Measurements from ENCODE around the gene ARHGAP23. TPM values are rescaled to one million over a fixed set of nuclear protein-coding genes. Genes with fewer than 3 reads are reported as not detected.

ARHGAP23 gene
- polyA plus RNA-seq, 1 donor (not counting 4 experiments of a cell fraction or from before 2014, with no cell fraction given), result 6.1 TPM

- no peak overlapping the region for H2AFZ ChIP-seq (ENCODE audit: control insufficient read depth, low read length)
- H3K4me1 ChIP-seq (ENCODE audit: control insufficient read depth, extremely low read depth, insufficient read depth, low read length), result peaks cover 10% of the 10 kb centered on the region
- no peaks in the 10 kb centered on the region for H3K79me2 ChIP-seq (ENCODE audit: control insufficient read depth, insufficient read depth, low read length)
- dilution Hi-C loops (cut with MboI; ENCODE audit: extremely low pct_ligation_motif_present, low sequenced_read_pairs), result no loop called here
- FAIRE-seq, result no peak
- no peaks in the 10 kb centered on the region for H3K27me3 ChIP-seq (ENCODE audit: control insufficient read depth, extremely low read depth, insufficient read depth, low read length)
- no peaks in the 10 kb centered on the region for H3K9me3 ChIP-seq (ENCODE audit: control insufficient read depth, low read depth, low read length)
- no peaks in the 10 kb centered on the region for H3K36me3 ChIP-seq (ENCODE audit: control insufficient read depth in 2 of 2, extremely low read depth in 1 of 2, insufficient read depth in 2 of 2, low read length in 2 of 2)
- no peak overlapping the region for H3K27ac ChIP-seq (ENCODE audit: control insufficient read depth, insufficient read depth, low read length)
- no peaks in the 10 kb centered on the region for H3K9me1 ChIP-seq (ENCODE audit: control insufficient read depth, extremely low read depth, insufficient read depth, low read length)
- no peak for DNase-seq (ENCODE audit: low read depth, low spot score)
- no peak overlapping the region for H3K9ac ChIP-seq (ENCODE audit: control insufficient read depth, extremely low read depth, insufficient read depth, low read length)
- no peak overlapping the region for H3K4me3 ChIP-seq (ENCODE audit: control insufficient read depth in 2 of 3, extremely low read depth in 1 of 3, insufficient read depth in 2 of 3, low read depth in 1 of 3, low read length in 3 of 3)
- no peak overlapping the region for H3K4me2 ChIP-seq (ENCODE audit: control insufficient read depth, extremely low read depth, insufficient read depth, low read depth, low read length)
- peaks cover 3% of the 10 kb centered on the region for H4K20me1 ChIP-seq (ENCODE audit: control insufficient read depth, extremely low read depth, insufficient read depth, low read length)
- no peak for TF ChIP-seq EZH2 (IDR thresholded peaks at IDR 0.05; ENCODE audit: low read length)
- TF ChIP-seq, protein P1, sequence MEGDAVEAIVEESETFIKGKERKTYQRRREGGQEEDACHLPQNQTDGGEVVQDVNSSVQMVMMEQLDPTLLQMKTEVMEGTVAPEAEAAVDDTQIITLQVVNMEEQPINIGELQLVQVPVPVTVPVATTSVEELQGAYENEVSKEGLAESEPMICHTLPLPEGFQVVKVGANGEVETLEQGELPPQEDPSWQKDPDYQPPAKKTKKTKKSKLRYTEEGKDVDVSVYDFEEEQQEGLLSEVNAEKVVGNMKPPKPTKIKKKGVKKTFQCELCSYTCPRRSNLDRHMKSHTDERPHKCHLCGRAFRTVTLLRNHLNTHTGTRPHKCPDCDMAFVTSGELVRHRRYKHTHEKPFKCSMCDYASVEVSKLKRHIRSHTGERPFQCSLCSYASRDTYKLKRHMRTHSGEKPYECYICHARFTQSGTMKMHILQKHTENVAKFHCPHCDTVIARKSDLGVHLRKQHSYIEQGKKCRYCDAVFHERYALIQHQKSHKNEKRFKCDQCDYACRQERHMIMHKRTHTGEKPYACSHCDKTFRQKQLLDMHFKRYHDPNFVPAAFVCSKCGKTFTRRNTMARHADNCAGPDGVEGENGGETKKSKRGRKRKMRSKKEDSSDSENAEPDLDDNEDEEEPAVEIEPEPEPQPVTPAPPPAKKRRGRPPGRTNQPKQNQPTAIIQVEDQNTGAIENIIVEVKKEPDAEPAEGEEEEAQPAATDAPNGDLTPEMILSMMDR (optimal IDR thresholded peaks at IDR 0.05 in 1 of 3, IDR thresholded peaks at IDR 0.05 in 1 of 3, conservative IDR thresholded peaks at IDR 0.05 in 1 of 3; ENCODE audit: extremely low read depth in 1 of 3, insufficient read depth in 2 of 3, low read length in 3 of 3), result no peak
Measured at GRCh38 chr17:38442548-38442947, 14.3 kb downstream of the ARHGAP23 start.

DNA sequence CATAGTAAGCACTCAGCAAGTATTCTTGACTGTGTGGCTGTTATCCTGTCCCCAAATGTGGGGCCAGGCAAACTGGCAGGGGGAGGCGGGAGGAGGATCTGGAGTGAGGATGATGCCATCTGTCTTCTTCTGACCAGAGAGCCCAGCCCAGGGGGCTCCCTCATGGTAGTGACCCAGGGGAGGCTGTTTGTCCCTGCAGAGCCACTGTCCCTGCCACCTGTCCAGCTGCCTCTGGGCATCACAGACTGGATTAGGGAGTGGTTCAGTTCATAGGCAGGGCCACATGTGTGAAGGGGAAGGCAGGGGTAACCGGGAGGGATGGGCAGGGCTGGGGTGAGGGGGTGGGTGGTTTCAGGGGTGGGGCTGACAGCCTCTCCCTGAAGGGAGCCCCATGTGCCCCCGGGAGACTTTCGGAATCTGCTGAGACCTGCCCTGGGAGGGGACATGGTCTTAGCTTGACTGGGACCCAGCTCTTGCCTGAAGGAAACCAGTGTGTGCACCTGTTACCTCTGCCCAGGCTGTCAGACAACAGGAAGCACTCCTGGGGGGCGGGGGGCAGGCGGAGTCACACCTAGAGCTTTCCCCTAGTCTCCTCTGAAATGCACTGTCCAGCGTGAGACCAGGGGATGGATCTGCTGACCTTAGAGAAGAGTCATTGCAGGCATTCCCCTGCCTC, 15.2 kb downstream of the ARHGAP23 start:
- no peak overlapping the region for H3K27ac ChIP-seq (ENCODE audit: control insufficient read depth, insufficient read depth, low read length)
- H2AFZ ChIP-seq (ENCODE audit: control insufficient read depth, low read length), result no peak overlapping the region
- H3K36me3 ChIP-seq (ENCODE audit: control insufficient read depth in 2 of 2, extremely low read depth in 1 of 2, insufficient read depth in 2 of 2, low read length in 2 of 2), result no peaks in the 10 kb centered on the region
- H3K9me3 ChIP-seq (ENCODE audit: control insufficient read depth, low read depth, low read length), result no peaks in the 10 kb centered on the region
- DNase-seq (ENCODE audit: low read depth, low spot score) (no peak), FAIRE-seq (no peak)
- dilution Hi-C loops (cut with MboI; ENCODE audit: extremely low pct_ligation_motif_present, low sequenced_read_pairs), result no loop called here
- peaks cover 3% of the 10 kb centered on the region for H4K20me1 ChIP-seq (ENCODE audit: control insufficient read depth, extremely low read depth, insufficient read depth, low read length)
- no peak overlapping the region for H3K9ac ChIP-seq (ENCODE audit: control insufficient read depth, extremely low read depth, insufficient read depth, low read length)
- TF ChIP-seq, protein P1 (optimal IDR thresholded peaks at IDR 0.05 in 1 of 3, IDR thresholded peaks at IDR 0.05 in 1 of 3, conservative IDR thresholded peaks at IDR 0.05 in 1 of 3; ENCODE audit: extremely low read depth in 1 of 3, insufficient read depth in 2 of 3, low read length in 3 of 3), result no peak
- no peak for TF ChIP-seq EZH2 (IDR thresholded peaks at IDR 0.05; ENCODE audit: low read length)
- no peaks in the 10 kb centered on the region for H3K79me2 ChIP-seq (ENCODE audit: control insufficient read depth, insufficient read depth, low read length)
- no peak overlapping the region for H3K4me3 ChIP-seq (ENCODE audit: control insufficient read depth in 2 of 3, extremely low read depth in 1 of 3, insufficient read depth in 2 of 3, low read depth in 1 of 3, low read length in 3 of 3)
- H3K9me1 ChIP-seq (ENCODE audit: control insufficient read depth, extremely low read depth, insufficient read depth, low read length), result no peaks in the 10 kb centered on the region
- peaks cover 20% of the 10 kb centered on the region for H3K4me1 ChIP-seq (ENCODE audit: control insufficient read depth, extremely low read depth, insufficient read depth, low read length)
- no peaks in the 10 kb centered on the region for H3K27me3 ChIP-seq (ENCODE audit: control insufficient read depth, extremely low read depth, insufficient read depth, low read length)
- H3K4me2 ChIP-seq (ENCODE audit: control insufficient read depth, extremely low read depth, insufficient read depth, low read depth, low read length), result no peak overlapping the region

Measured in keratinocyte (primary cell).